Stimulated activated CD8-positive, alpha-beta memory T cell treated with anti-CD3 and anti-CD28 coated beads, Interleukin-4, amount 100 ng/mL, for 24 hours (primary cell): Measurements from ENCODE around the gene CDKN2B.
A peak's percentile ranks its signal among the peaks of the same experiment; 100 is the strongest.

ENCODE experiments used
- DNase-seq: peaks from one replicate; pipeline ENCODE4 v3.0.0-alpha.2; 2020; ENCODE audit warnings: low read depth

The CDKN2B gene

GRCh38 chr9:21993893-21994555, 15.1 kb downstream of the CDKN2B start, which contains the start of gene CDKN2A:
TSS of gene CDKN2A (minus strand) at chr9:21994392.
- no peak for DNase-seq

- no peak for DNase-seq
These were observed 16.1 kb downstream of the CDKN2B start for GRCh38 chr9:21993007-21993406.

DNA sequence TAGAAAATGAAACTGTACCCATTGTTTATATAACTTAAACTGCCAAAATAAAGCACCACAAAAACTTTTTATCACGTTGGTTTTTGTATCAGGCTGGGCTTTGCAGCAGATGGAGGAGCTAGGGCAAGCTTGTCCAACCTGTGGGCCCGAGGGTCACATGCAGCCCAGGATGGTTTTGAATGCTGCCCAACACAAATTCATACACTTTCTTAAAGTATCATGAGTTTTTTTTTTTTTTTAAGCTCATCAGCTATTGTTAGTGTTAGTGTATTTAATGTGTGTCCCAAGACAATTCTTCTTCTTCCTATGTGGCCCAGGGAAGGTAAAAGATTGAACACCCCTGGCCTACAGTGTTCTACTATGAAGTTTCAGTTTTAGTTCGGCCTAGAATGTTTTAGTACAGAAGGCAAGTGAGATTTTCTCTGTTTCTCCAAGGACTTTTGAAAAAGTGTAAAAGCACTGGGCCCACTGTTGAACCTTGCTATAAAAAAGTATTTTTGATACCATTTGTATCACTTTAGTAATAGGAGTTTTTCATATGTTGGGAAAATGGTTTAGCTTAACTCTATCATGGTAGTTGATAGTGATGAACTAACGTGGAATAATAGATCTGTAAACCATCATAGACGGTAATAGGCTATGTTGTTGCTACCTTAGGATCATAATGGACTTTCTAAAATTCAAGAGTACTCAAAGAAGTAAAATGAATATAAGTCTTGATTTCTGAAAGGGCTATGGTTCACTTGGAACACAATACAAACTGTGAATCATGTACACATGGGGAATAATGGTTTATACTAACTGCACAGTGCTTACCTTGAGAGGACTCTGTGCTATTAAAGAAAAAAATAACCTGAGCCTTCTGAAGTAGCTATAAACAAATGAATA, 17.8 kb downstream of the CDKN2B start:
- DNase-seq = no peak

GRCh38 chr9:21989440-21990189, 19.5 kb downstream of the CDKN2B start:
- DNase-seq = no peak

GRCh38 chr9:21988056-21988990, 20.8 kb downstream of the CDKN2B start:
- DNase-seq = no peak

GRCh38 chr9:21985964-21986667, 23.0 kb downstream of the CDKN2B start:
- no peak for DNase-seq

GRCh38 chr9:21984101-21984500, 25.0 kb downstream of the CDKN2B start:
- DNase-seq = no peak

- DNase-seq = no peak
These were observed 25.6 kb downstream of the CDKN2B start for GRCh38 chr9:21983561-21983935.

GRCh38 chr9:21982861-21983560, 26.1 kb downstream of the CDKN2B start:
- no peak for DNase-seq

- DNase-seq = no peak
These were observed 26.7 kb downstream of the CDKN2B start for GRCh38 chr9:21982391-21982790.

GRCh38 chr9:21976334-21976875, 32.7 kb downstream of the CDKN2B start:
- no peak for DNase-seq

GRCh38 chr9:21974722-21975409, 34.2 kb downstream of the CDKN2B start:
- peak; percentile 24 for DNase-seq

- DNase-seq = no peak
These were observed 34.8 kb downstream of the CDKN2B start for GRCh38 chr9:21974343-21974721.

GRCh38 chr9:21972361-21972760, 36.7 kb downstream of the CDKN2B start:
- no peak for DNase-seq

DNA sequence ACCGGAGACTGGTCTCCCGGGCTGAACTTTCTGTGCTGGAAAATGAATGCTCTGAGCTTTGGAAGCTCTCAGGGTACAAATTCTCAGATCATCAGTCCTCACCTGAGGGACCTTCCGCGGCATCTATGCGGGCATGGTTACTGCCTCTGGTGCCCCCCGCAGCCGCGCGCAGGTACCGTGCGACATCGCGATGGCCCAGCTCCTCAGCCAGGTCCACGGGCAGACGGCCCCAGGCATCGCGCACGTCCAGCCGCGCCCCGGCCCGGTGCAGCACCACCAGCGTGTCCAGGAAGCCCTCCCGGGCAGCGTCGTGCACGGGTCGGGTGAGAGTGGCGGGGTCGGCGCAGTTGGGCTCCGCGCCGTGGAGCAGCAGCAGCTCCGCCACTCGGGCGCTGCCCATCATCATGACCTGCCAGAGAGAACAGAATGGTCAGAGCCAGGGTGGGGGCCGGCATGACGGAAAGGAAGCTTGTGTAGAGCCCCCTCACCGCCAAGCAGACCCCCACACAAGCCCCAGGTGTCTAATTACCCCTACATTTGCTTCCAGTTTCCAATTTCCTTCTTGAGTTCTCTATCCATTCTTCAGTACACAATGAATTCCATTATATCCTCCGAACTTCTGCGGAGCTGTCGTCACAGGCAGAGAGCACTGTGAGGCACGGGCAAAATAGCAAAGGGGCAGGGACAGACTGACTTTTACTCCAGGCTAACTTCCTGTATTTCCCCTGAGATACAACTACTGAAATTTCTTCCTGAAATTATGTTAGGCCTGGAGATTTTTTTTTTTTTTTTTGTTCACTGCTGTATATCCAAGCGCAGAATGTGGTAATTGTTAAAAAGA, 38.1 kb downstream of the CDKN2B start:
- DNase-seq = no peak

DNA sequence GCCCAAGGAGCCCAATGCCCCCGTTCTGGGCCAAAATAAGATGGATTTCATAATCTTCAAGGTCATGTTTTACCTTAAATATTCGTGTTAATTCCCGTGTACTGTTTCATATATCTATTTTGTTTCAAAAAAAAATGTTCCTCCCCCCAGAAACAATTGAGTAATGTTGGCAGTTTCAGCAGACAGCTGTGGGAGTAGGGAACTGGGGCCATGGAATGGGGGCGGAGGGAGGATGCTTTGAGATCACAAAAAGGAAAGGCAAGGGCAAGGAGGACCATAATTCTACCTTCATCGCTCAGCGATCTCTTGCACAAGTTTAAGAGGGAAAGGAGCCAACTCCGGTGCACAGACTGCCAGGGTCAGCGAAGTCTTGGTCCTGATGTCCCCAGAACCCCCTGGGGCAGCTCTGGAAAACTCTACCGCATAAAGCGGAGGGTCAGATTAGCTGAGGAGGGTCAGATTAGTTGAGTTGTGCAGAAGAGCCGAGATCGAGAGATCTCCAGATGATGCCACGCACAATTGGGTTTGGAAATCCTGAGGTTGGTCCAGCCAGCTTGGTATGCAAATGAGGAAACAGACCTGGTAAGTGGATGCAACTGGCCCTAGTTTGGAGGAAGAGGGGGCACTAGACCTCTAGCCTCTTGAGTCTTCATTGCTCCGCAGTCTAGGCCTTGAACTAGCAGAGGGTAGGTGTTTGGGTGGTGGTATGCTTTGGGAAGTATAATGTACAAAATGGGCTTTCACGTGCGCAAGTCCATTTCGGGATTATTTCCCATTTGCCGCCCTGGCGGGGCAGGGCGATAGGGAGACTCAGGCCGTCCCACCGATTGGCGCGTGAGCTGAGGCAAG, 38.9 kb downstream of the CDKN2B start:
- DNase-seq = no peak
